LHCN-M2 (cell line): Measurements from ENCODE around the gene ARFGAP3. TPM values are rescaled to one million over a fixed set of nuclear protein-coding genes. Genes with fewer than 3 reads are reported as not detected.

ENCODE experiments used
- DNase-seq: peaks from one replicate; pipeline ENCODE4 v3.0.0-alpha.2; 2012; ENCODE audit warnings: low read depth
- total RNA-seq: library from RNA; depleted of rRNA; stranded (reverse); fragments of >200 nt; gene quantifications from 2 replicates; pipeline ENCODE4 v1.2.3, GENCODE V29; 2014

The ARFGAP3 gene
- total RNA-seq, 1 experiment from 2014 or later: 87.1 TPM

GRCh38 chr22:42884616-42885375 lies 27.7 kb upstream of the ARFGAP3 start:
- peak; percentile 61 for DNase-seq

GRCh38 chr22:42883970-42884369 lies 26.9 kb upstream of the ARFGAP3 start:
- DNase-seq: no peak

GRCh38 chr22:42883121-42883520 lies 26.0 kb upstream of the ARFGAP3 start:
- DNase-seq: no peak

- DNase-seq: peak; percentile 66
Observed at GRCh38 chr22:42881982-42882656, 25.0 kb upstream of the ARFGAP3 start.

- DNase-seq: no peak
Observed at GRCh38 chr22:42881298-42881697, 24.2 kb upstream of the ARFGAP3 start.

GRCh38 chr22:42880815-42881214 lies 23.7 kb upstream of the ARFGAP3 start:
- no peak for DNase-seq

GRCh38 chr22:42879371-42880021 lies 22.4 kb upstream of the ARFGAP3 start:
- no peak for DNase-seq

GRCh38 chr22:42878561-42879305 lies 21.7 kb upstream of the ARFGAP3 start:
- DNase-seq: no peak

- DNase-seq: no peak
Observed at GRCh38 chr22:42877597-42878340, 20.7 kb upstream of the ARFGAP3 start.

GRCh38 chr22:42877158-42877557 lies 20.1 kb upstream of the ARFGAP3 start:
- no peak for DNase-seq

- no peak for DNase-seq
Observed at GRCh38 chr22:42876041-42876440, 19.0 kb upstream of the ARFGAP3 start.

- no peak for DNase-seq
Observed at GRCh38 chr22:42874010-42874409, 16.9 kb upstream of the ARFGAP3 start.

GRCh38 chr22:42873356-42873755 lies 16.3 kb upstream of the ARFGAP3 start:
- DNase-seq: no peak

GRCh38 chr22:42872821-42873220 lies 15.7 kb upstream of the ARFGAP3 start:
- DNase-seq: no peak

- DNase-seq: no peak
Observed at GRCh38 chr22:42871146-42872050, 14.3 kb upstream of the ARFGAP3 start.

GRCh38 chr22:42869888-42870480 lies 12.9 kb upstream of the ARFGAP3 start:
- DNase-seq: no peak

- no peak for DNase-seq
Observed at GRCh38 chr22:42869463-42869862, 12.4 kb upstream of the ARFGAP3 start.

GRCh38 chr22:42868751-42869251 lies 11.7 kb upstream of the ARFGAP3 start:
- no peak for DNase-seq

- DNase-seq: no peak
Observed at GRCh38 chr22:42866100-42866499, 9.0 kb upstream of the ARFGAP3 start.

- no peak for DNase-seq
Observed at GRCh38 chr22:42865536-42865935, 8.5 kb upstream of the ARFGAP3 start.
